ENCODE data around the gene SNX10. TPM values are rescaled to one million over a fixed set of nuclear protein-coding genes. Genes with fewer than 3 reads are reported as not detected.

SNX10 gene
- total RNA-seq, 1 experiment from 2014 or later: 9.8 TPM

DNA sequence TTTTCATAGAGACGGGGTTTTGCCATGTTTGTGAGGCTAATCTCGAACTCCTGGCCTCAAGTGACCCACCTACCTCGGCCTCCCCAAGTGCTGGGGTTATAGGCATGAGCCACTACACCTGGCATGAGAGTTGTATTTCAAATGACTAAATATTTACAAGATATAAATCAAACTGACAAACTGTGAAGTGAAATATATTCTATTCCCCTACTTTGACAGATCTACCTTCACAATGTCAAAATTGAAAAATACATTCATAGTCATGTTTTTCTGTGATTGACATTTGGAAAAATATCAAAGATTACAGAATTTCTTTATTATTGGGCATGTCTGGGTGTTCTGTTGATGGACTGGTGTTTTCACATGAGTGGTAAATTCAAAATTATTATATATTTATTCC lies 16.4 kb upstream of the SNX10 start:
- H3F3A ChIP-seq (ENCODE audit: insufficient read depth, low read depth): peaks cover 8% of the 10 kb centered on the region; the same call in 1 of the 2 replicates
- intact Hi-C loops (cut with micrococcal nuclease; ENCODE audit: unreplicated experiment): loop anchor here (5.0 kb wide), 1 partner anchor 383 kb away; no protein-coding TSS in a partner anchor
- H3K4me2 ChIP-seq: no peak overlapping the region
- H3K27me3 ChIP-seq (ENCODE audit: insufficient read depth, low read depth): no peaks in the 10 kb centered on the region
- TF ChIP-seq, protein P1, sequence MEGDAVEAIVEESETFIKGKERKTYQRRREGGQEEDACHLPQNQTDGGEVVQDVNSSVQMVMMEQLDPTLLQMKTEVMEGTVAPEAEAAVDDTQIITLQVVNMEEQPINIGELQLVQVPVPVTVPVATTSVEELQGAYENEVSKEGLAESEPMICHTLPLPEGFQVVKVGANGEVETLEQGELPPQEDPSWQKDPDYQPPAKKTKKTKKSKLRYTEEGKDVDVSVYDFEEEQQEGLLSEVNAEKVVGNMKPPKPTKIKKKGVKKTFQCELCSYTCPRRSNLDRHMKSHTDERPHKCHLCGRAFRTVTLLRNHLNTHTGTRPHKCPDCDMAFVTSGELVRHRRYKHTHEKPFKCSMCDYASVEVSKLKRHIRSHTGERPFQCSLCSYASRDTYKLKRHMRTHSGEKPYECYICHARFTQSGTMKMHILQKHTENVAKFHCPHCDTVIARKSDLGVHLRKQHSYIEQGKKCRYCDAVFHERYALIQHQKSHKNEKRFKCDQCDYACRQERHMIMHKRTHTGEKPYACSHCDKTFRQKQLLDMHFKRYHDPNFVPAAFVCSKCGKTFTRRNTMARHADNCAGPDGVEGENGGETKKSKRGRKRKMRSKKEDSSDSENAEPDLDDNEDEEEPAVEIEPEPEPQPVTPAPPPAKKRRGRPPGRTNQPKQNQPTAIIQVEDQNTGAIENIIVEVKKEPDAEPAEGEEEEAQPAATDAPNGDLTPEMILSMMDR (conservative IDR thresholded peaks at IDR 0.05): no peak
- no peak for TF ChIP-seq EZH2 (IDR thresholded peaks at IDR 0.05; ENCODE audit: low read depth)
- no peaks in the 10 kb centered on the region for H3K79me2 ChIP-seq (ENCODE audit: low read depth)
- ChIA-PET CTCF (no interaction called here), POLR2A (ENCODE audit: unreplicated experiment) (no interaction called here)
- no peak overlapping the region for H3K4me3 ChIP-seq
- H3K36me3 ChIP-seq (ENCODE audit: low read depth): no peaks in the 10 kb centered on the region
- no TSS peak for BruUV-seq (replicated peaks)
- H4K20me1 ChIP-seq (ENCODE audit: insufficient read depth): no peaks in the 10 kb centered on the region
- H3K9me2 ChIP-seq (ENCODE audit: insufficient read depth): no peaks in the 10 kb centered on the region
- H3K27ac ChIP-seq: no peak overlapping the region
- no peaks in the 10 kb centered on the region for H3K4me1 ChIP-seq (replicated peaks; ENCODE audit: insufficient read depth)
- H3K9me3 ChIP-seq (ENCODE audit: insufficient read depth, low read depth): no peaks in the 10 kb centered on the region
- DNase-seq: no peak
- H2AFZ ChIP-seq: no peak overlapping the region

DNA sequence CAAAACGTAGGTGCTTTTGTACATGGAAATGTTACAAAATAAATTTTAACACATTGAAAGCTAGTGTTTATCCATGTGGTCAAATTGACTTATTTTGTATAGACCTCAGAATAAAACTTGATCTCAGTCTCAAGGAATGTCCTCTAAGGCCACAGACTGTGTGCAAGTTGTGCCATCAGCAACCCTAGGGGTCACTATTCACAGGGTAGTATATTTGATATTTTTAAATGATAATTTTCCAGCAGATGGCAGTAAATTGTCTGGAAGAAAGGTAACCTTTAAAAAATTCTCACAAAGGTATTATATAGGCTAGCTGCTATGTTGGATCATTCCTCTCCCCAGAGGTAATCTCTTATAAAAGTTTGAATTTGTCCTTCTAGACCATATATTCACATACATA lies 12.9 kb upstream of the SNX10 start:
- POLR2A ChIA-PET (ENCODE audit: unreplicated experiment): no interaction called here
- Histone ChIP-seq H3K9me2 (ENCODE audit: insufficient read depth) (no peaks in the 10 kb centered on the region), H3K27ac (no peak overlapping the region), H3F3A (ENCODE audit: insufficient read depth, low read depth) (peaks cover 8% of the 10 kb centered on the region; the same call in 1 of the 2 replicates), H4K20me1 (ENCODE audit: insufficient read depth) (no peaks in the 10 kb centered on the region), H3K4me2 (no peak overlapping the region), H3K9me3 (ENCODE audit: insufficient read depth, low read depth) (peaks cover 3% of the 10 kb centered on the region; the same call in 1 of the 2 replicates), H3K4me1 (replicated peaks; ENCODE audit: insufficient read depth) (no peaks in the 10 kb centered on the region), H2AFZ (no peak overlapping the region), H3K27me3 (ENCODE audit: insufficient read depth, low read depth) (no peaks in the 10 kb centered on the region), H3K4me3 (no peak overlapping the region), H3K36me3 (ENCODE audit: low read depth) (no peaks in the 10 kb centered on the region), H3K79me2 (ENCODE audit: low read depth) (no peaks in the 10 kb centered on the region)
- intact Hi-C loops (cut with micrococcal nuclease; ENCODE audit: unreplicated experiment): loop anchor here (1.0 to 5.0 kb wide), 3 partner anchors 87 to 388 kb away; no protein-coding TSS in a partner anchor
- CTCF ChIA-PET: interaction anchor here (0.6 kb wide), 1 partner anchor 37 kb away, joined by 7 read pairs; no protein-coding TSS in a partner anchor
- DNase-seq: peak in 1 of 2 experiments; percentile 47
- BruUV-seq (replicated peaks): no TSS peak
- TF ChIP-seq, protein P1 (conservative IDR thresholded peaks at IDR 0.05): peak; percentile 68
- TF ChIP-seq EZH2 (IDR thresholded peaks at IDR 0.05; ENCODE audit: low read depth): no peak

DNA sequence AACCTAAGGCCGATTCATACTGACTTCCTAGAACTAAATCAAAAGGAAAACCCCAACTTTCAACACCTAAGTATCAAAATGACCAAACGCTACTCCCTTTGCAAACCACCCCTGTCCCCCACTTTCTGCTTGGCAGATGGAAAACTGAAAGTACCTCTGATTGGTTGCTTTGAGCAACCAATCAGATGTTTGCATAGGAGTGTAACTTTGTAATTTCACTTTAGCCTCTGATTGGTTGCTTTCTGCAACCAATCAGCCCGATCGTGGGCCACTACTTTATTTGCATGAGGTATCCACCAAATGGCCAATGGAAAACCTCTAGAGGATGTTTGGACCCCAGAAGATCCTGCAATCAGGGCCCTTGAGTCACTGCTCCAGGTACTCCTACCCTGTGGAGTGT lies 12.3 kb upstream of the SNX10 start:
- BruUV-seq (replicated peaks): no TSS peak
- Histone ChIP-seq H3K9me2 (ENCODE audit: insufficient read depth) (no peaks in the 10 kb centered on the region), H2AFZ (no peak overlapping the region), H3K27ac (no peak overlapping the region), H3K9me3 (ENCODE audit: insufficient read depth, low read depth) (peaks cover 3% of the 10 kb centered on the region; the same call in 1 of the 2 replicates), H3K27me3 (ENCODE audit: insufficient read depth, low read depth) (no peaks in the 10 kb centered on the region), H3F3A (ENCODE audit: insufficient read depth, low read depth) (peaks cover 8% of the 10 kb centered on the region; the same call in 1 of the 2 replicates), H3K4me3 (no peak overlapping the region), H3K79me2 (ENCODE audit: low read depth) (no peaks in the 10 kb centered on the region), H3K36me3 (ENCODE audit: low read depth) (no peaks in the 10 kb centered on the region), H3K4me1 (replicated peaks; ENCODE audit: insufficient read depth) (no peaks in the 10 kb centered on the region), H3K4me2 (no peak overlapping the region), H4K20me1 (ENCODE audit: insufficient read depth) (no peaks in the 10 kb centered on the region)
- intact Hi-C loops (cut with micrococcal nuclease; ENCODE audit: unreplicated experiment): loop anchor here (1.0 to 5.0 kb wide), 3 partner anchors 86 to 387 kb away; no protein-coding TSS in a partner anchor
- no peak for DNase-seq
- TF ChIP-seq, protein P1 (conservative IDR thresholded peaks at IDR 0.05): no peak
- TF ChIP-seq EZH2 (IDR thresholded peaks at IDR 0.05; ENCODE audit: low read depth): no peak
- POLR2A ChIA-PET (ENCODE audit: unreplicated experiment): no interaction called here
- CTCF ChIA-PET: no interaction called here

Data from PC-9 (cell line).